ENCODE data around the gene EIF2B4. TPM values are rescaled to one million over a fixed set of nuclear protein-coding genes. Genes with fewer than 3 reads are reported as not detected.

EIF2B4 gene
- total and polyA plus RNA-seq, 9 of the 15 experiments (the other 6 are each of a cell fraction or from before 2014, with no cell fraction given): 29.7 to 80.3 (median 58.9) TPM

GRCh38 chr2:27370026-27370815 is at the start of gene EIF2B4, which contains the start of gene SNX17 (continued):
- TF ChIP-seq, protein P1, sequence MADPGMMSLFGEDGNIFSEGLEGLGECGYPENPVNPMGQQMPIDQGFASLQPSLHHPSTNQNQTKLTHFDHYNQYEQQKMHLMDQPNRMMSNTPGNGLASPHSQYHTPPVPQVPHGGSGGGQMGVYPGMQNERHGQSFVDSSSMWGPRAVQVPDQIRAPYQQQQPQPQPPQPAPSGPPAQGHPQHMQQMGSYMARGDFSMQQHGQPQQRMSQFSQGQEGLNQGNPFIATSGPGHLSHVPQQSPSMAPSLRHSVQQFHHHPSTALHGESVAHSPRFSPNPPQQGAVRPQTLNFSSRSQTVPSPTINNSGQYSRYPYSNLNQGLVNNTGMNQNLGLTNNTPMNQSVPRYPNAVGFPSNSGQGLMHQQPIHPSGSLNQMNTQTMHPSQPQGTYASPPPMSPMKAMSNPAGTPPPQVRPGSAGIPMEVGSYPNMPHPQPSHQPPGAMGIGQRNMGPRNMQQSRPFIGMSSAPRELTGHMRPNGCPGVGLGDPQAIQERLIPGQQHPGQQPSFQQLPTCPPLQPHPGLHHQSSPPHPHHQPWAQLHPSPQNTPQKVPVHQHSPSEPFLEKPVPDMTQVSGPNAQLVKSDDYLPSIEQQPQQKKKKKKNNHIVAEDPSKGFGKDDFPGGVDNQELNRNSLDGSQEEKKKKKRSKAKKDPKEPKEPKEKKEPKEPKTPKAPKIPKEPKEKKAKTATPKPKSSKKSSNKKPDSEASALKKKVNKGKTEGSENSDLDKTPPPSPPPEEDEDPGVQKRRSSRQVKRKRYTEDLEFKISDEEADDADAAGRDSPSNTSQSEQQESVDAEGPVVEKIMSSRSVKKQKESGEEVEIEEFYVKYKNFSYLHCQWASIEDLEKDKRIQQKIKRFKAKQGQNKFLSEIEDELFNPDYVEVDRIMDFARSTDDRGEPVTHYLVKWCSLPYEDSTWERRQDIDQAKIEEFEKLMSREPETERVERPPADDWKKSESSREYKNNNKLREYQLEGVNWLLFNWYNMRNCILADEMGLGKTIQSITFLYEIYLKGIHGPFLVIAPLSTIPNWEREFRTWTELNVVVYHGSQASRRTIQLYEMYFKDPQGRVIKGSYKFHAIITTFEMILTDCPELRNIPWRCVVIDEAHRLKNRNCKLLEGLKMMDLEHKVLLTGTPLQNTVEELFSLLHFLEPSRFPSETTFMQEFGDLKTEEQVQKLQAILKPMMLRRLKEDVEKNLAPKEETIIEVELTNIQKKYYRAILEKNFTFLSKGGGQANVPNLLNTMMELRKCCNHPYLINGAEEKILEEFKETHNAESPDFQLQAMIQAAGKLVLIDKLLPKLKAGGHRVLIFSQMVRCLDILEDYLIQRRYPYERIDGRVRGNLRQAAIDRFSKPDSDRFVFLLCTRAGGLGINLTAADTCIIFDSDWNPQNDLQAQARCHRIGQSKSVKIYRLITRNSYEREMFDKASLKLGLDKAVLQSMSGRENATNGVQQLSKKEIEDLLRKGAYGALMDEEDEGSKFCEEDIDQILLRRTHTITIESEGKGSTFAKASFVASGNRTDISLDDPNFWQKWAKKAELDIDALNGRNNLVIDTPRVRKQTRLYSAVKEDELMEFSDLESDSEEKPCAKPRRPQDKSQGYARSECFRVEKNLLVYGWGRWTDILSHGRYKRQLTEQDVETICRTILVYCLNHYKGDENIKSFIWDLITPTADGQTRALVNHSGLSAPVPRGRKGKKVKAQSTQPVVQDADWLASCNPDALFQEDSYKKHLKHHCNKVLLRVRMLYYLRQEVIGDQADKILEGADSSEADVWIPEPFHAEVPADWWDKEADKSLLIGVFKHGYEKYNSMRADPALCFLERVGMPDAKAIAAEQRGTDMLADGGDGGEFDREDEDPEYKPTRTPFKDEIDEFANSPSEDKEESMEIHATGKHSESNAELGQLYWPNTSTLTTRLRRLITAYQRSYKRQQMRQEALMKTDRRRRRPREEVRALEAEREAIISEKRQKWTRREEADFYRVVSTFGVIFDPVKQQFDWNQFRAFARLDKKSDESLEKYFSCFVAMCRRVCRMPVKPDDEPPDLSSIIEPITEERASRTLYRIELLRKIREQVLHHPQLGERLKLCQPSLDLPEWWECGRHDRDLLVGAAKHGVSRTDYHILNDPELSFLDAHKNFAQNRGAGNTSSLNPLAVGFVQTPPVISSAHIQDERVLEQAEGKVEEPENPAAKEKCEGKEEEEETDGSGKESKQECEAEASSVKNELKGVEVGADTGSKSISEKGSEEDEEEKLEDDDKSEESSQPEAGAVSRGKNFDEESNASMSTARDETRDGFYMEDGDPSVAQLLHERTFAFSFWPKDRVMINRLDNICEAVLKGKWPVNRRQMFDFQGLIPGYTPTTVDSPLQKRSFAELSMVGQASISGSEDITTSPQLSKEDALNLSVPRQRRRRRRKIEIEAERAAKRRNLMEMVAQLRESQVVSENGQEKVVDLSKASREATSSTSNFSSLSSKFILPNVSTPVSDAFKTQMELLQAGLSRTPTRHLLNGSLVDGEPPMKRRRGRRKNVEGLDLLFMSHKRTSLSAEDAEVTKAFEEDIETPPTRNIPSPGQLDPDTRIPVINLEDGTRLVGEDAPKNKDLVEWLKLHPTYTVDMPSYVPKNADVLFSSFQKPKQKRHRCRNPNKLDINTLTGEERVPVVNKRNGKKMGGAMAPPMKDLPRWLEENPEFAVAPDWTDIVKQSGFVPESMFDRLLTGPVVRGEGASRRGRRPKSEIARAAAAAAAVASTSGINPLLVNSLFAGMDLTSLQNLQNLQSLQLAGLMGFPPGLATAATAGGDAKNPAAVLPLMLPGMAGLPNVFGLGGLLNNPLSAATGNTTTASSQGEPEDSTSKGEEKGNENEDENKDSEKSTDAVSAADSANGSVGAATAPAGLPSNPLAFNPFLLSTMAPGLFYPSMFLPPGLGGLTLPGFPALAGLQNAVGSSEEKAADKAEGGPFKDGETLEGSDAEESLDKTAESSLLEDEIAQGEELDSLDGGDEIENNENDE (IDR thresholded peaks at IDR 0.05; ENCODE audit: low read depth, low read length): no peak
- peak; percentile 92 for TF ChIP-seq SAP30 (IDR thresholded peaks at IDR 0.05; ENCODE audit: borderline replicate concordance, insufficient read depth, low read depth, low read length, poor library complexity, severe bottlenecking)
- TF ChIP-seq ARNT (IDR thresholded peaks at IDR 0.05): no peak
- TF ChIP-seq, protein P2, sequence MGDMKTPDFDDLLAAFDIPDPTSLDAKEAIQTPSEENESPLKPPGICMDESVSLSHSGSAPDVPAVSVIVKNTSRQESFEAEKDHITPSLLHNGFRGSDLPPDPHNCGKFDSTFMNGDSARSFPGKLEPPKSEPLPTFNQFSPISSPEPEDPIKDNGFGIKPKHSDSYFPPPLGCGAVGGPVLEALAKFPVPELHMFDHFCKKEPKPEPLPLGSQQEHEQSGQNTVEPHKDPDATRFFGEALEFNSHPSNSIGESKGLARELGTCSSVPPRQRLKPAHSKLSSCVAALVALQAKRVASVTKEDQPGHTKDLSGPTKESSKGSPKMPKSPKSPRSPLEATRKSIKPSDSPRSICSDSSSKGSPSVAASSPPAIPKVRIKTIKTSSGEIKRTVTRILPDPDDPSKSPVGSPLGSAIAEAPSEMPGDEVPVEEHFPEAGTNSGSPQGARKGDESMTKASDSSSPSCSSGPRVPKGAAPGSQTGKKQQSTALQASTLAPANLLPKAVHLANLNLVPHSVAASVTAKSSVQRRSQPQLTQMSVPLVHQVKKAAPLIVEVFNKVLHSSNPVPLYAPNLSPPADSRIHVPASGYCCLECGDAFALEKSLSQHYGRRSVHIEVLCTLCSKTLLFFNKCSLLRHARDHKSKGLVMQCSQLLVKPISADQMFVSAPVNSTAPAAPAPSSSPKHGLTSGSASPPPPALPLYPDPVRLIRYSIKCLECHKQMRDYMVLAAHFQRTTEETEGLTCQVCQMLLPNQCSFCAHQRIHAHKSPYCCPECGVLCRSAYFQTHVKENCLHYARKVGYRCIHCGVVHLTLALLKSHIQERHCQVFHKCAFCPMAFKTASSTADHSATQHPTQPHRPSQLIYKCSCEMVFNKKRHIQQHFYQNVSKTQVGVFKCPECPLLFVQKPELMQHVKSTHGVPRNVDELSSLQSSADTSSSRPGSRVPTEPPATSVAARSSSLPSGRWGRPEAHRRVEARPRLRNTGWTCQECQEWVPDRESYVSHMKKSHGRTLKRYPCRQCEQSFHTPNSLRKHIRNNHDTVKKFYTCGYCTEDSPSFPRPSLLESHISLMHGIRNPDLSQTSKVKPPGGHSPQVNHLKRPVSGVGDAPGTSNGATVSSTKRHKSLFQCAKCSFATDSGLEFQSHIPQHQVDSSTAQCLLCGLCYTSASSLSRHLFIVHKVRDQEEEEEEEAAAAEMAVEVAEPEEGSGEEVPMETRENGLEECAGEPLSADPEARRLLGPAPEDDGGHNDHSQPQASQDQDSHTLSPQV (IDR thresholded peaks at IDR 0.05): 0 out of 2 replicates have a peak, but pooled peaks have one; percentile 3
- no peak for TF ChIP-seq FOS (IDR thresholded peaks at IDR 0.05; ENCODE audit: extremely low read depth, insufficient read length)
- no peak for TF ChIP-seq XRCC4 (IDR thresholded peaks at IDR 0.05; ENCODE audit: extremely low read depth, insufficient read depth, insufficient read length)
- 0 out of 2 replicates have a peak, but pooled peaks have one; percentile 27 for TF ChIP-seq LEF1 (IDR thresholded peaks at IDR 0.05)
- no peak for TF ChIP-seq ZNF79 (CRISPR knock-in tag; IDR thresholded peaks at IDR 0.05; ENCODE audit: low read depth)
- TF ChIP-seq RBM39 (optimal IDR thresholded peaks at IDR 0.05; ENCODE audit: low read depth, low read length): no peak

All from K562 (cell line).